HG02970 (cell line): ENCODE measurements around the gene SDHB.
A peak's percentile ranks its signal among the peaks of the same experiment; 100 is the strongest.

Source experiments
- ATAC-seq: cut with Tn5 transposase; IDR thresholded peaks from one replicate; pipeline ENCODE4 v1.9.1; 2021; ENCODE audit warnings: mild to moderate bottlenecking, moderate library complexity, moderate number of reproducible peaks; ENCODE audit not compliant: unreplicated experiment, low FRiP score

The SDHB gene

GRCh38 chr1:17016317-17016661, 37.5 kb downstream of the SDHB start:
- no peak for ATAC-seq

- no peak for ATAC-seq
Measured at GRCh38 chr1:17014671-17015567, 38.9 kb downstream of the SDHB start.

- no peak for ATAC-seq
Measured at GRCh38 chr1:17013491-17014320, 40.1 kb downstream of the SDHB start.

GRCh38 chr1:17012775-17013490, 40.9 kb downstream of the SDHB start:
- ATAC-seq: no peak

- peak; percentile 87 for ATAC-seq
Measured at GRCh38 chr1:17011439-17012307, 42.2 kb downstream of the SDHB start, which contains the start of gene ATP13A2. ATP13A2 (minus strand) TSS chr1:17011928; CDS start chr1:17011738, 190 bp downstream.

GRCh38 chr1:17011092-17011438, 42.8 kb downstream of the SDHB start:
- ATAC-seq: no peak

GRCh38 chr1:17009706-17010105, 44.1 kb downstream of the SDHB start:
- ATAC-seq: no peak

GRCh38 chr1:17008208-17008855, 45.5 kb downstream of the SDHB start:
- no peak for ATAC-seq

- ATAC-seq: no peak
Measured at GRCh38 chr1:17007121-17007520, 46.7 kb downstream of the SDHB start.

GRCh38 chr1:17005365-17005740, 48.5 kb downstream of the SDHB start:
- no peak for ATAC-seq

- ATAC-seq: no peak
Measured at GRCh38 chr1:17004466-17005364, 49.1 kb downstream of the SDHB start.

- no peak for ATAC-seq
Measured at GRCh38 chr1:17002524-17002902, 51.3 kb downstream of the SDHB start.

- ATAC-seq: no peak
Measured at GRCh38 chr1:17001760-17002523, 51.9 kb downstream of the SDHB start.

- no peak for ATAC-seq
Measured at GRCh38 chr1:16999863-17000262, 54.0 kb downstream of the SDHB start.

- ATAC-seq: no peak
Measured at GRCh38 chr1:16998589-16998988, 55.2 kb downstream of the SDHB start.

GRCh38 chr1:16996845-16997244, 57.0 kb downstream of the SDHB start:
- ATAC-seq: no peak

GRCh38 chr1:16993521-16994038, 60.3 kb downstream of the SDHB start:
- no peak for ATAC-seq

GRCh38 chr1:16992675-16993074, 61.2 kb downstream of the SDHB start:
- no peak for ATAC-seq
